ENCODE results near the gene WDR81.
"Not testable (repeated sequence)": the region's sequence is repeated elsewhere in the genome, so short reads cannot be mapped to it uniquely, and the experiment has no call there.

Gene WDR81

GRCh38 chr17:1730326-1731193 lies 6.1 kb downstream of the WDR81 start:
- DNase-seq (ENCODE audit: low read depth): no peak

GRCh38 chr17:1731194-1731506 lies 6.6 kb downstream of the WDR81 start:
- DNase-seq (ENCODE audit: low read depth): no peak

GRCh38 chr17:1732241-1732832 lies 7.8 kb downstream of the WDR81 start:
- no peak for DNase-seq (ENCODE audit: low read depth)

- DNase-seq (ENCODE audit: low read depth): no peak
Measured at GRCh38 chr17:1732833-1733321, 8.4 kb downstream of the WDR81 start.

GRCh38 chr17:1733759-1734158 lies 9.3 kb downstream of the WDR81 start:
- DNase-seq (ENCODE audit: low read depth): no peak

GRCh38 chr17:1735418-1735817 lies 10.9 kb downstream of the WDR81 start:
- no peak for DNase-seq (ENCODE audit: low read depth)

GRCh38 chr17:1735834-1736347 lies 11.4 kb downstream of the WDR81 start:
- DNase-seq (ENCODE audit: low read depth): no peak

GRCh38 chr17:1736348-1737281 lies 12.1 kb downstream of the WDR81 start:
- DNase-seq (ENCODE audit: low read depth): no peak

GRCh38 chr17:1737531-1738291 lies 13.2 kb downstream of the WDR81 start:
- no peak for DNase-seq (ENCODE audit: low read depth)

GRCh38 chr17:1741899-1742298 lies 17.4 kb downstream of the WDR81 start:
- not testable (repeated sequence) for DNase-seq (ENCODE audit: low read depth)

GRCh38 chr17:1742371-1743087 lies 18.0 kb downstream of the WDR81 start, which contains the start of gene SERPINF2:
Gene SERPINF2 (plus strand): TSS chr17:1742871. CDS start chr17:1744996, 2,125 bp downstream.
- no peak for DNase-seq (ENCODE audit: low read depth)

GRCh38 chr17:1743088-1743439 lies 18.6 kb downstream of the WDR81 start:
- DNase-seq (ENCODE audit: low read depth): no peak

GRCh38 chr17:1744551-1745512 lies 20.3 kb downstream of the WDR81 start:
- no peak for DNase-seq (ENCODE audit: low read depth)

- DNase-seq (ENCODE audit: low read depth): no peak
Measured at GRCh38 chr17:1745513-1746020, 21.1 kb downstream of the WDR81 start.

- no peak for DNase-seq (ENCODE audit: low read depth)
Measured at GRCh38 chr17:1746975-1747543, 22.6 kb downstream of the WDR81 start.

- no peak for DNase-seq (ENCODE audit: low read depth)
Measured at GRCh38 chr17:1750628-1751027, 26.1 kb downstream of the WDR81 start.

GRCh38 chr17:1752425-1753262 lies 28.1 kb downstream of the WDR81 start:
- no peak for DNase-seq (ENCODE audit: low read depth)
